SK-N-SH (cell line): ENCODE data around the gene TROAP. TPM values are rescaled to one million over a fixed set of nuclear protein-coding genes. Genes with fewer than 3 reads are reported as not detected.

Source experiments
- CTCF ChIA-PET: fragments of 300-600, 350-600 bp; formaldehyde crosslinking; extraction: SDS; loops from one replicate; lab custom pipeline; 2021; lab: Yijun Ruan, JAX
- POLR2A ChIA-PET: fragments of 350-600 bp; sonication (Branson Sonifier 250); formaldehyde crosslinking; extraction: SDS; loops from one replicate; lab custom pipeline; 2020; ENCODE audit warnings: antibody characterized with exemption, inconsistent platforms; lab: Yijun Ruan, JAX
- DNase-seq: peaks from one replicate; pipeline ENCODE4 v3.0.0; 2012
- H2AFZ ChIP-seq: fragments of 200-600 bp; sonication (generic); 2 replicates; pipeline ENCODE4 v1.8.1; 2016; ENCODE audit warnings: antibody characterized with exemption, mild to moderate bottlenecking, low read depth
- H3F3A ChIP-seq: fragments of 200-600 bp; sonication (generic); replicated peaks from 2 replicates; pipeline ENCODE3; 2016; ENCODE audit warnings: antibody characterized with exemption, mild to moderate bottlenecking; ENCODE audit not compliant: insufficient read depth
- H3K27ac ChIP-seq, 2 experiments: fragments of 200-500 bp in 1 of 2; fragments of 200-600 bp in 1 of 2; sonication (Bioruptor generic) in 1 of 2; sonication (generic), shearing (Covaris generic) in 1 of 2; 2 replicates each; pipeline versions ENCODE4 v1.5.1 to v1.6.1; 2014 to 2016; ENCODE audit warnings: low read depth in 2 of 2, inconsistent platforms in 1 of 2, low read length in 1 of 2, mild to moderate bottlenecking in 1 of 2, mixed read lengths in 1 of 2
- H3K27me3 ChIP-seq: fragments of 200-600 bp; sonication (generic), shearing (Covaris generic); 2 replicates; pipeline ENCODE4 v1.6.1; 2016; ENCODE audit warnings: mixed run types; ENCODE audit not compliant: insufficient read depth
- H3K36me3 ChIP-seq, 2 experiments: fragments of 200-500 bp in 1 of 2; fragments of 200-600 bp in 1 of 2; sonication (Bioruptor generic) in 1 of 2; sonication (generic) in 1 of 2; replicated peaks in 1 of 2; 2 replicates each; pipeline versions ENCODE3 to v1.5.1; 2014 to 2016; ENCODE audit warnings: low read length in 1 of 2, mild to moderate bottlenecking in 1 of 2; ENCODE audit not compliant: insufficient read depth in 2 of 2, control insufficient read depth in 1 of 2
- H3K4me1 ChIP-seq, 2 experiments: fragments of 200-500 bp in 1 of 2; fragments of 200-600 bp in 1 of 2; sonication (Bioruptor generic) in 1 of 2; sonication (generic), shearing (Covaris generic) in 1 of 2; 2 replicates each; pipeline versions ENCODE4 v1.5.1 to v1.6.1; 2014 to 2016; ENCODE audit warnings: low read depth in 1 of 2, low read length in 1 of 2, mixed run types in 1 of 2; ENCODE audit not compliant: insufficient read depth in 2 of 2, control insufficient read depth in 1 of 2
- H3K4me2 ChIP-seq: fragments of 200-600 bp; sonication (generic), shearing (Covaris generic); 2 replicates; pipeline ENCODE4 v1.6.1; 2017; ENCODE audit warnings: mixed run types
- H3K4me3 ChIP-seq, 2 experiments: fragments of 200-500 bp in 1 of 2; fragments of 200-600 bp in 1 of 2; sonication (Bioruptor generic) in 1 of 2; sonication (generic), shearing (Covaris generic) in 1 of 2; 2 replicates each; pipeline versions ENCODE4 v1.5.1 to v1.8.1; 2014 to 2016; ENCODE audit warnings: low read depth in 2 of 2, inconsistent platforms in 1 of 2, low read length in 1 of 2, mild to moderate bottlenecking in 1 of 2, mixed read lengths in 1 of 2, moderate library complexity in 1 of 2
- H3K79me2 ChIP-seq: fragments of 200-600 bp; sonication (generic); 2 replicates; pipeline ENCODE4 v1.8.1; 2017; ENCODE audit warnings: mild to moderate bottlenecking; ENCODE audit not compliant: insufficient read depth
- H3K9ac ChIP-seq: fragments of 200-600 bp; sonication (generic); 2 replicates; pipeline ENCODE4 v1.6.1; 2017; ENCODE audit warnings: mixed run types
- H3K9me2 ChIP-seq: fragments of 200-600 bp; sonication (generic); 2 replicates; pipeline ENCODE4 v1.6.1; 2017; ENCODE audit warnings: mixed run types
- H3K9me3 ChIP-seq: fragments of 200-600 bp; sonication (generic); 2 replicates; pipeline ENCODE4 v1.6.1; 2017; ENCODE audit warnings: mixed run types, mild to moderate bottlenecking, moderate library complexity
- H4K20me1 ChIP-seq: fragments of 200-600 bp; sonication (generic); 2 replicates; pipeline ENCODE4 v1.6.1; 2017; ENCODE audit warnings: mild to moderate bottlenecking, mixed run types; ENCODE audit not compliant: insufficient read depth
- CTCF ChIP-seq: fragments of 200-600 bp; sonication (generic); IDR thresholded peaks from 2 replicates; pipeline ENCODE4 v1.6.1; 2017; ENCODE audit warnings: antibody characterized with exemption, mild to moderate bottlenecking, moderate library complexity
- ELF1 ChIP-seq: IDR thresholded peaks from 2 replicates; pipeline ENCODE4 v1.4.0; 2012
- EP300 ChIP-seq, 2 experiments: IDR thresholded peaks; 2 replicates each; pipeline versions ENCODE4 v1.4.0 to v1.6.1; 2012; ENCODE audit warnings: borderline replicate concordance in 1 of 2, low read depth in 1 of 2, low read length in 1 of 2
- FOXJ3 ChIP-seq: sonication (generic); formaldehyde crosslinking; IDR thresholded peaks from 2 replicates; pipeline ENCODE4 v1.5.1; 2020; ENCODE audit warnings: mild to moderate bottlenecking, missing genetic modification reagents
- GABPA ChIP-seq: IDR thresholded peaks from 2 replicates; pipeline ENCODE4 v1.4.0; 2012; ENCODE audit warnings: low read depth, mild to moderate bottlenecking
- IRF3 ChIP-seq: fragments of 150-350 bp; IDR thresholded peaks from 2 replicates; pipeline ENCODE4 v1.6.1; 2016; ENCODE audit warnings: mild to moderate bottlenecking, low read depth, low read length
- JUND ChIP-seq: IDR thresholded peaks from 2 replicates; pipeline ENCODE4 v1.4.0; 2012
- MAX ChIP-seq: IDR thresholded peaks from 2 replicates; pipeline ENCODE4 v1.4.0; 2012; ENCODE audit warnings: low read depth
- MEF2A ChIP-seq: IDR thresholded peaks from 2 replicates; pipeline ENCODE4 v1.4.0; 2012; ENCODE audit warnings: low read depth, borderline replicate concordance
- MXI1 ChIP-seq: IDR thresholded peaks from 2 replicates; pipeline ENCODE4 v1.6.1; 2012; ENCODE audit warnings: mild to moderate bottlenecking, low read depth, low read length, improper control_type of control experiment
- NFIC ChIP-seq: IDR thresholded peaks from 2 replicates; pipeline ENCODE4 v1.4.0; 2012; ENCODE audit warnings: borderline replicate concordance
- POLR2AphosphoS5 ChIP-seq: IDR thresholded peaks from 2 replicates; pipeline ENCODE4 v1.6.1; 2012; ENCODE audit warnings: low read depth, low read length
- RAD21 ChIP-seq: IDR thresholded peaks from 2 replicates; pipeline ENCODE4 v1.6.1; 2012; ENCODE audit warnings: mild to moderate bottlenecking, low read length
- RCOR1 ChIP-seq: fragments of 150-350 bp; IDR thresholded peaks from 2 replicates; pipeline ENCODE4 v1.6.1; 2017; ENCODE audit warnings: antibody characterized with exemption, low read length
- RXRA ChIP-seq: IDR thresholded peaks from 2 replicates; pipeline ENCODE4 v1.4.0; 2012; ENCODE audit warnings: low read depth, mild to moderate bottlenecking, borderline replicate concordance
- SIN3A ChIP-seq: IDR thresholded peaks from 2 replicates; pipeline ENCODE4 v1.6.1; 2012; ENCODE audit warnings: low read depth, mild to moderate bottlenecking, low read length, moderate library complexity, borderline replicate concordance
- SMC3 ChIP-seq: IDR thresholded peaks from 2 replicates; pipeline ENCODE4 v1.6.1; 2012; ENCODE audit warnings: low read depth, low read length, improper control_type of control experiment
- TAF1 ChIP-seq: IDR thresholded peaks from 2 replicates; pipeline ENCODE4 v1.6.1; 2012; ENCODE audit warnings: low read depth, mild to moderate bottlenecking, low read length, moderate library complexity, borderline replicate concordance
- TCF12 ChIP-seq: IDR thresholded peaks from 2 replicates; pipeline ENCODE4 v1.4.0; 2012
- TEAD4 ChIP-seq: IDR thresholded peaks from 2 replicates; pipeline ENCODE4 v1.4.0; 2012; ENCODE audit warnings: mild to moderate bottlenecking, borderline replicate concordance; ENCODE audit not compliant: insufficient read depth
- YY1 ChIP-seq: IDR thresholded peaks from 2 replicates; pipeline ENCODE4 v1.4.0; 2012; ENCODE audit warnings: low read depth, mild to moderate bottlenecking
- WGBS: methylation state at CpG from one replicate; pipeline ENCODE4 v1.1.6; 2017; ENCODE audit warnings: low lambda C conversion rate; 5-methylcytosine and 5-hydroxymethylcytosine counted together
- polyA plus RNA-seq, 3 experiments: library from polyadenylated mRNA; depleted of rRNA; stranded (reverse); fragments of >200 nt; gene quantifications; 2 replicates each; pipeline ENCODE4 v1.2.3, GENCODE V29; 2012

TROAP gene
- polyA plus RNA-seq, 1 of the 3 experiments (the other 2 are of a cell fraction): 26.2 TPM

GRCh38 chr12:49294086-49294803 is 28.8 kb upstream of the TROAP start:
- TF ChIP-seq RAD21 (no peak), MAX (no peak), SIN3A (no peak)
- ChIA-PET CTCF (interaction anchor here (0.7 to 29.6 kb wide), 10 partner anchors 9 to 286 kb away, joined by 3 to 658 read pairs (median 4); partner anchors contain the start of genes C1QL4 and DNAJC22), POLR2A (interaction anchor here (1.1 to 3.6 kb wide), 5 partner anchors 10 to 163 kb away, joined by 3 to 34 read pairs (median 7); partner anchors contain the start of genes SPATS2, TROAP and TUBA1B)
- Histone ChIP-seq H3K36me3 (no peaks in the 10 kb centered on the region), H3K79me2 (no peaks in the 10 kb centered on the region), H3F3A (no peaks in the 10 kb centered on the region), H3K9ac (no peak overlapping the region), H3K27me3 (no peaks in the 10 kb centered on the region), H4K20me1 (no peaks in the 10 kb centered on the region), H3K4me1 (peaks cover 7 to 29% of the 10 kb centered on the region in 2 experiments; a peak in 3 of 4 replicates), H3K4me2 (no peak overlapping the region), H3K9me2 (no peaks in the 10 kb centered on the region), H2AFZ (0 out of 2 replicates have a peak overlapping the region, but pooled peaks have one; percentile 63), H3K27ac (peak overlapping the region in 1 of 2 experiments; percentile 71; a peak in 1 of 4 replicates), H3K4me3 (no peak overlapping the region), H3K9me3 (no peaks in the 10 kb centered on the region)
- DNase-seq: peak; percentile 61
- 65% methylated on average over 5 of the region's 8 CpGs for whole genome bisulfite sequencing

- H3K4me3 ChIP-seq: no peak overlapping the region
- H3K36me3 ChIP-seq: no peaks in the 10 kb centered on the region
- no peak for TF ChIP-seq FOXJ3
- no peak for TF ChIP-seq IRF3
- no peak for TF ChIP-seq EP300 (IDR thresholded peaks at IDR 0.05; ENCODE audit: borderline replicate concordance in 1 of 2, low read depth in 1 of 2, low read length in 1 of 2)
- TF ChIP-seq YY1: no peak
- TF ChIP-seq TEAD4: no peak
- no peak for TF ChIP-seq CTCF
- no peak for TF ChIP-seq ELF1
- no peak for TF ChIP-seq RAD21
- no peak for TF ChIP-seq SMC3
- no peak for TF ChIP-seq TAF1
- TF ChIP-seq MEF2A: no peak
- no peak for TF ChIP-seq TCF12
- TF ChIP-seq NFIC: no peak
- TF ChIP-seq RXRA: no peak
- TF ChIP-seq GABPA: no peak
- no peak for TF ChIP-seq SIN3A
- no peak for TF ChIP-seq JUND
- TF ChIP-seq MXI1: no peak
- TF ChIP-seq RCOR1: no peak
- TF ChIP-seq POLR2AphosphoS5: no peak
- H3K9me2 ChIP-seq: no peaks in the 10 kb centered on the region
- peak; percentile 23 for DNase-seq
- H3K27ac ChIP-seq: peak overlapping the region in 1 of 2 experiments; percentile 71; a peak in 1 of 4 replicates
- H3K9me3 ChIP-seq: no peaks in the 10 kb centered on the region
- WGBS: 91% methylated on average over 3 of the region's 5 CpGs
- peaks cover 7 to 29% of the 10 kb centered on the region in 2 experiments; a peak in 3 of 4 replicates for H3K4me1 ChIP-seq
- H2AFZ ChIP-seq: no peak overlapping the region
- H3K4me2 ChIP-seq: no peak overlapping the region
- H3K27me3 ChIP-seq: no peaks in the 10 kb centered on the region
- no peaks in the 10 kb centered on the region for H3K79me2 ChIP-seq
- CTCF ChIA-PET: interaction anchor here (0.7 to 29.6 kb wide), 7 partner anchors 9 to 219 kb away, joined by 3 to 658 read pairs (median 11); partner anchors contain the start of genes C1QL4 and DNAJC22
- no peaks in the 10 kb centered on the region for H4K20me1 ChIP-seq
- H3F3A ChIP-seq: no peaks in the 10 kb centered on the region
- POLR2A ChIA-PET: interaction anchor here (1.1 to 3.6 kb wide), 4 partner anchors 9 to 164 kb away, joined by 3 to 34 read pairs (median 8); partner anchors contain the start of genes TROAP and TUBA1B
- H3K9ac ChIP-seq: no peak overlapping the region
Observed at GRCh38 chr12:49294804-49295081, 28.3 kb upstream of the TROAP start.
